ENCODE data around the gene CDH2.
"Not testable (repeated sequence)": the region's sequence is repeated elsewhere in the genome, so short reads cannot be mapped to it uniquely, and the experiment has no call there.

The CDH2 gene

GRCh38 chr18:27921392-27921791, 255.5 kb downstream of the CDH2 start:
- no peak for DNase-seq (ENCODE audit: low read depth)

GRCh38 chr18:27920836-27921235, 256.1 kb downstream of the CDH2 start:
- no peak for DNase-seq (ENCODE audit: low read depth)

- not testable (repeated sequence) for DNase-seq (ENCODE audit: low read depth)
Observed at GRCh38 chr18:27906189-27906588, 270.7 kb downstream of the CDH2 start.

DNA sequence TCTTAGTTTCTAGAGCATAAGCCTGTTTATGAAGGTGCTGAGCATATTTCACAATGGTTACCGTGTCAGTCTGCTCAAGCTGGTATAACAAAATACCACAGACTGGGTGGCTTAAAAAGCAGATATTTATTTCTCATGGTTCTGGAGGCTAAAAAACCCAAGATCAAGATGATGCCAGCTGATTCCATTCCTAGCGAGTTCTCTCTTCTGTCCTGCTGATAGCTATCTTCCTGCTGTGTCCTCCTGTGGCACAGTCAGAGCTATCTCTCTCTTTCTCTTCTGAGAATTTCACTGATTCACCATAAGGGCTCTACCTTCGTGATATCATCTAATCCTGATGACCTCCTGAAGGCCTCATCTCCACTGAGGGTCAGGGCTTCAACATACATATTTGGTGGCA, 273.0 kb downstream of the CDH2 start:
- DNase-seq (ENCODE audit: low read depth): no peak

GRCh38 chr18:27901424-27902226, 275.3 kb downstream of the CDH2 start:
- DNase-seq (ENCODE audit: low read depth): no peak
